CD4-positive, alpha-beta T cell treated with Interleukin-15 for 1 hour (primary cell): ENCODE results near the gene ITFG1.
A peak's percentile ranks its signal among the peaks of the same experiment; 100 is the strongest.
"Not testable (repeated sequence)": the region's sequence is repeated elsewhere in the genome, so short reads cannot be mapped to it uniquely, and the experiment has no call there.

Source experiments
- DNase-seq: peaks from one replicate; pipeline ENCODE4 v3.0.0-alpha.2; 2020

The ITFG1 gene

DNA sequence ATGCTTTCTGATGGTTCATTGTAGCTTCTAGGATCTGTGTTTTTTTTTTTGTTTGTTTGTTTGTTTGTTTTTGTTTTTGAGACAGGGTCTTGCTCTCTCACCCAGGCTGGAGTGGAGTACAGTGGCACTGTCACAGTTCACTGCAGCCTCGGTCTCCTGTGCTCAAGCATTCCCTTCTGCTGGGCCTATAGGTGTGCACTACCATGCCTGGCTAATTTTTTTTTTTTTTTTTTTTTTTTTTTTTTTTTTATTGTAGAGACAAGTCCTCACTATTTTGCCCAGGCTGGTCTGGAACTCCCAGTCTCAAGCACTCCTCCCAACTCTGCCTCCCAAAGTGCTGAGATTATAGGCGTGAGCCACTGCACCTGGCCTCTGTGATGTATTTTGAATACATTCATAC is 12.1 kb upstream of the ITFG1 start:
- not testable (repeated sequence) for DNase-seq

DNA sequence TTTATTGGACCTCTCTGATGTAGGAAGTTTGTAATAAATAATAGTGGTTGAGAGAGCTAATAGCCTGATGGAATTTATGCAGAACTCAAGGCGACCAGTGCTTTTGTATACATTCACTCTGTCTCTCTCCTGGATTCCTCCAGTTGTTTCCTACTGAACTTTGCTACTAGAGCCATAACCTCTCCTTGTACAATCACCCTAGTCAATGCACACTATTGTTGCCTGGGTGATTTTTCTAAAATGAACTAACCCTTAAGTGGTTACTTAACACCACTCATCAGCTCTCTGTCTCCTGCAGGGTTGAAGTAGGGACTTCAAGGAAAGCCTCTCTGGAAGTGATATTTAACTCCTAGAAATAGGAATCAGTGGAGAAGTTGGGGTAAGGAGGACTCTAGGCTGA is 9.9 kb upstream of the ITFG1 start:
- no peak for DNase-seq

DNA sequence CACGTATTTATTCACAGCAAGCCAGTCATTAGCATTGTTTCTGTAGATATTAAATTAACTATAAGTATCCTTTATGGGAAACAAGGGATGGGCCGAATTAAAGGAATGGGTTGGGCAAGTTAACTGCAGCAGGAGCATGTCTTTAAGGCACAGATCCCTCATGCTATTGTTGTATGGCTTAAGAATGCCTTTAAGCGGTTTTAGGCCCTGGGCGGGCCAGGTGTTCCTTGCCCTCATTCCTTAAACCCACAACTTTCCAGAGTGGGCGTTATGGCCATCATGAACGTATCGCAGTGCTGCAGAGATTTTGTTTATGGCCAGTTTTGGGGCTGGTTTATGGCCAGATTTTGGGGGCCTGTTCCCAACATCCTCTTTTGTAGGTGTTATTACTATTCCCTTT is 9.3 kb upstream of the ITFG1 start:
- no peak for DNase-seq

DNA sequence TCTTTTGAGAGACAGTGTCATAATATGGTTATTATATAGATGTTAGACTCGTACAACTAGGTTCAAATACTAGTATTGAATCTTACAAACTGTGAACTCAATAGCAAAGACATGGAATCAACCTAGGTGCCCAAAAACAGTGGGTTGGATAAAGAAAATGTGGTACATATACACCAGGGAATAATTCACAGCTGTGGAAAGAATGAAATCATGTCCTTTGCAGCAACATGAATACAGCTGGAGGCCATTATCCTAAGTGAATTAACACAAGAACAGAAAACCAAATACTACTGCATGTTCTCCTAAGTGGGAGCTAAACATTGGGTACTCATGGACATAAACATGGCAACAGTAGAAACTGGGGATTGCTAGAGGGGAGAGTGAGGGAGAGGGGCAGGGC is 8.4 kb upstream of the ITFG1 start:
- DNase-seq: no peak

DNA sequence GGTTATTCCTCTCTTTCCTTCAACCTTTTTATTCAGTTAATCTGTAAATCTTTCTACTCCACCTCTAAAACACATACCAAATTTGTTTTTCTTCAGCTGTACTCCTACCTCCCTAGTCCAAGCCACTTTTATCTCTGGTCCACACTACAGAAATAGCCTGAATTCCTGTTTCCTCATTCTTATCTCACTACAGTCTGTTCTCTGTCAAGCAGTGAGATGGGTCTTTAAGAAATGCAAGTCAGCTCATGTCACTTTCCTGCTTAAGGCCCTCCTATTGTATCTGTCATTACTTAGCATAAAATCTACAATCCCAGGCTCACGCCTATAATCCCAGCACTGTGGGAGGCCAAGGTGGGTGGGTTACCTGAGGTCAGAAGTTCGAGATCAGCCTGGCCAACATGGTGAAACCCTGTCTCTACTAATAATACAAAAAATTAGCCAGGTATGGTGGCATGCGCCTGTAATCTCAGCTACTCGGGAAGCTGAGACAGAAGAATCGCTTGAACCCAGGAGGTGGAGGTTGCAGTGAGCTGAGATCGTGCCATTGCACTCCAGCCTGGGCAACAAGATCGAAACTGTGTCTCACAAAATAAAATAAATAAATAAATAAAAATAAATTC is 7.3 kb upstream of the ITFG1 start:
- DNase-seq: not testable (repeated sequence)

DNA sequence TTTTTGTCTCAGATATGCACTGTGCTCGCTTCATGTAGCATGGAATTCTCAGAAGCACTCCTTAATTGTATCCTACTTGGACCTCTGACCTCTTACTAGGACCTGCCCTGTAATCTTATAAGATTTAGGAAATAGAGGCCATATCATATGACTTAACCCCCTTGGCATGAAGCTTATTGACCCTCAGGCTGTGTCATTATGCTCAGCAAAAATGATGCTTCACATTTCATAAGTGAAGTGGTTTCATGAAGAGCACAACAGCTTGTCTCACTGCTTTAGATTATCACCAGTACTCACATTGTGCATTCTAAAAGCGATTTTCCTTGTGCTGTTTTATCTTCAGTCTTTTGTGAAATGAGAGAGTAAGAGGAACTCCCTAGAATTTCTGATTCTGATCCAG is 6.6 kb upstream of the ITFG1 start:
- DNase-seq: no peak

DNA sequence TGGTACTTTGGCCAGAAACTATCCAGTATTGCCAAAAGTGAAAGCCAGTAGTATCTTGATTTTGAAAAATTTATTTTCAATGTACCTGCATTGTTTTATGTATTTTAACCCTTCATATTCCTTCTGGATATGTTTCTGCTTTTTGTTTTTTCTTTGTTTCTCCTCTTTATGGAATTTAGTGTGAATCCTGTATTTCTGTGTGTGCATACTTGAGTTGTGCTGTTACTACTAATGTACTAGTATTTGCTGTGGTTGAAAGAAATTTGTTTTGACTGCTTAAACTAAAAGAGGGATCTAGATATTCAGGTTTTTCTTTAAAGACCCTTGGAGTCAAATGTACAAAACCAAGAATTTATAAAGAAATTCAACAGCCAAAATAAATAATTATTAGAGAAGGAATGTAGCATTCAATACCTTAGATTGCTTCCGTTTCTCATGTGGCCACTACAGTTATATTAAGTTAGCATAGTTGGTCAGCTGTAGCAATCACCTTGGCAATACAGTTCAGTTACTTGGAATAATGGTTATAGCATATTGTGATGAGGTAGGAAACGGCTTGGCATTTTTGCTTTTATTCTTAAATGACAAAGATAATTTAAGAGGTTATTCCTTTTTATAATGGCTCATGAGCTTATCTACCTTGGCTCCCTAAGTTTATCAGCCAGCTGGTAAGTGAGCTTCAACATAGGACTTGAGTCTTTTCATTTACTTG is 5.2 kb upstream of the ITFG1 start:
- no peak for DNase-seq

DNA sequence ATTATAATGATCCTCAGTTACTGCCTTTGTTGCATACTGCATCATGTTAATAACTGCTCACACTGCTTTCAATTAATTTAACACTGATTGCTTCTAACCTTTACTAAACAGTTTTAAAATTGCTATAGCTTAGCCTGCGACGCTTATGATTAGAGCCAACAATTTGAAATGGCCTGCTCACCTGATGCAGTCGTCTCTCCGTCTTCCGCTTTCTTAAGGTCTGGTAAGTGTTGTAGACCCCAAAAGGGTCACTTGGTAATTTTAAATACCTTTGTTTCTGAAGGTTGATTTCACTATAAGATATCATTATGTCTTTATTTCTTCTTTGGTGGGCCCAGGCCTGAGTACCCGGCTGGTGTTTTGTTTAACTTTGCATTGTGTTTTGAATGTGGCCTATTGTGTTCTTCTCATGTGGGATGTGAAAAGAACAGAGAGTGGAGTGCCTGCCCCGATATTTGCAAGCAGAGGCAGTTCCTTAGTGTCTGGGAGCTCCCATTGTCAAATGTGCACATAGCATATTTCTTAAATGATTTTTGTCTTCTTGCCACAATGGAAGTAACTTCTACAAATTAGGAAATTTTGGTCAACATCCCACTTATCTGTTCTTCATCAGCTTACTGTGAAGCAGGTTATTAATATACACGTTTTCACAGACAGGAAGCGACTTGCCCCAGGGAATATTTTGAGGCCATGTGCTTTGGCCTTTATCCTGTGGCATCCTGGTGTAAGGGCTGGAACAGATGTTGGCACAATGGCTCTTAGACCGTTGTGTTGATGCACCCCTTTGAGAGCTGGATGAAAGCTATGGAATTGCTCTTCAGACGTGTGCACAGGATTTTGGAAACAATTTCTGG is 3.1 kb upstream of the ITFG1 start:
- no peak for DNase-seq

DNA sequence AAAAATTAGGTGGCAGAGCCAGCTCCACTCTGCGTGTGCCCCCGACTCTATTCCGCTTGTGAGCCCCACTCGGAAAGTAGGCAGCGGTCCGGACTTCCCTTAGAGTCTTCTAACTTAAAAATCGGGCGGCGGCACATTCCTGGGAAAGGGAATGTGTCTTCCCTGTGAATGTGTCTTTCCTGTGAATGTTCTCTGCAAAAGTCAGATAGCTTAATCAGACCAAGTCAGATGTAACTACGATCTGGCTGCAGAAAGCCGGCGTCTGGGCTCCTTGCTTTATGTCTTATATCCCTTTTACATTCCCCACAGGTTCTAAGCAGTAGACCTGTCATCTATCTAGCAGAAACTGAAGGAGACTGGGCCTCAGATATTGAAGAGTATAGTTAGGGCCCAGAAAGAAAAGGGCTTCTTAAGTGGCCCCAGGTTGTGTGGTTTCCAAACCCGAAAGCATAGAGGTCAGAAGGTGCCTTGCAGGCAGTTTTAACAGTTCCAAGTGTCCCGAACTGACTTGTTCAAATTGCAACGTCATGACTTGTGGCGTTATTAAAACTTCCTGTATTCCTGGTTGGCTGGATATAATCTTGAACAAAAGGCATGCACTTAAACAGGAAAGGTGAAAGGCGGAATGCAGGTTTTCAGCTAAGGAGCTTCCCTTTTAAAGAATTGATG is 869 bp upstream of the ITFG1 start:
- peak; percentile 20 for DNase-seq

DNA sequence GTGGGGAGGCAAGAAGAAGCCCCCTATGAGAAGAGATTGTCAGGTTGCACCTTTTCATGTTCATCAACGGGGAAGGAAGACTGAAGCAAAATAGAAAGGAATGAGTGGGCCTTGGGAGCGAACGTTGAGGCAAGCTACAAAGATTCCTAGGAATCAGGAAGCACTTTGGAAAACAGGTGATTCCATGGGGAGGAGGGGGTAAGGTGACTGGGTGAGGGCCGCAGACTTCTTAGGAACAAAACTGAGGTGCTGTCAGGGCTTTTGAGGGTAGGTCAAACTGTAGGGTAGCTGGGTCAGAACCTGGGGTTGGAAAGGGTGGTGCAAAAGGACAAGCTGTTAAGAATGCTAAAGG is 528 bp downstream of the ITFG1 start:
- no peak for DNase-seq

DNA sequence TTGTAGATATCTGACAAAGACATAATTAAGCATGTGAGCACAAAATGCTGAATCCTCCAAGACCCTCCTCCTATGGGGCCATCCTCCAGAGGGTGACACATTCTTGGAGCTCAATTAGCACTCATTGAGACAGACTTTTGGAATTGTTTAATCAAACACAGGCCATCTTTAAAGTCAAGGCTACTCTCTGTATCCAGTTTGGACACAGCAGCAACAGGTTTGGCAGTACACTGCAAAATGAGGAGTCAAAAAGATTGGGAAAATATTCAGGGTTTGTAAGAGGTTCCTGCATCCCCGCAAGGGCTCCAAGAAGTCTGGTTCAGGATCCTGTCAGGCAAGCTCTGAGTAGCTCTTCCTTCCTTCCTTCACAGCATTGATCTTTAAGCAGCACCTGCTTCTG is 1.3 kb downstream of the ITFG1 start:
- no peak for DNase-seq

DNA sequence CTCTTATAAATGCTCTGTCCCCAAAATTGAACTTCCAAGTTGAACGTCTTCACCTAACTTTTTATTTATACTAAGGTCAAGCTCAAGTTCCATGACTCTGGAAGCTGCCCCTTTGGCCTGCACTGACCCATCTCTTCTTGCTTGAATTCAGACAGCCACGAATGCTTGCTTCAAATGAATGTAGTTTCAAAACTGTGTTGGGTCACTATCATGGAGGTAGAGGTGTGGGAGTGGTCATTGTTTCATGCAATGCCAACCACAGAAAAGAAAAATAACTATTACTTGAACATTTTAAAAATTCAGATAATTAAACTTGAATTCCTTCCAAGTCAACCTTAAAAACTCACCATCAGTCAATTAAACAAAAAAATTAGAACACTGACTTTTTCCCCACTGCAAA is 2.5 kb downstream of the ITFG1 start:
- DNase-seq: no peak

DNA sequence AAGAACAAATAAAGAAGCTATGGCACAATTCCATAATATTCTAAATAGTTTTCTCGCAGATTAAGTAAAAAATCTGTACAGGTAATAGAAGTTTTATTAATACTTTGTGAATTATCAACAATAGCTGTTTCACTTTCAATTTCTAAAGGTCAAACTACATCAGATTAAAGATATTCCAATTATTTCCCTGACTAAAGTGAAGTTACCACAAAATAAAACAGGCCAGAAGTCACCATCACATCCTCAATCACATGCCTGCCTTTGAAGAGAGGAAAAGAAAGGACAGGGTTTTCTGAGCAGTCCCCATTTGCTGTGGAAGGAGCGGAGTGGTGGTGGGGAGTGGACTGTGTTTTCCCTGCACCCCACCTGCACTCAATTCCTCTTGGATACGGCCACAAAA is 11.1 kb downstream of the ITFG1 start:
- no peak for DNase-seq

DNA sequence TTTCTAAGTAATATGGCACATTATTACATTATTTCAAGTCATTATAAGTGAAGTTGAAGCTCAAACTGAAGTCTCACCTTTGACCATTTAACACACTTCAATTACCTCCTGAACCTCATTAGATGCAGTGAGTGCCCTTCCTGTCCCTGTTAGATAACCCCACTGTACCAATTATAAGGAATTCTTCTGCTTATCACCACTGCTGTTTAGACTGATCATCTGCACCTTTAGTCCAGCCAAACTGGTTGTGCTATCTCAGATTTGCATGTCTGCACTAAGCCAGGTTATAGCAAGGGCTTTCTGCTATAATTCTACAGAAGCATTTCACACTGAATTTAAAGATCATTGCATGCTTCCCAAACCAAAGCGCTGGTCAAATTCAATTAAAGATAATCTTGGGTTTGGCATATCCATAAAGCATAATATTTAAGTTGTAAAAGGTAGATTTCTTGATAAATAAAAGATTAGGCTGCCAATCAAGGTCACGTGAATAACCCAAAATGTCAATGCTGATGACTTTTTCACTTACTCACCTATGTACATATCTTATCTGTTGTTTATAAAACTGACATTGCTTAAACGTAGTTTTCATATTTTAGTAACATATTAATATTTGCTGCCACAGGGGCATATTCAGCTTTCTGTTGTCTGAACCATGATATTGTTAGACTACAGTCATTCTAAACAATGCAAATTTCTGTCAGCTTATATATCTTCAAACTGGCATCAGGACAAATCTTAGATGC is 11.9 kb downstream of the ITFG1 start:
- DNase-seq: no peak

DNA sequence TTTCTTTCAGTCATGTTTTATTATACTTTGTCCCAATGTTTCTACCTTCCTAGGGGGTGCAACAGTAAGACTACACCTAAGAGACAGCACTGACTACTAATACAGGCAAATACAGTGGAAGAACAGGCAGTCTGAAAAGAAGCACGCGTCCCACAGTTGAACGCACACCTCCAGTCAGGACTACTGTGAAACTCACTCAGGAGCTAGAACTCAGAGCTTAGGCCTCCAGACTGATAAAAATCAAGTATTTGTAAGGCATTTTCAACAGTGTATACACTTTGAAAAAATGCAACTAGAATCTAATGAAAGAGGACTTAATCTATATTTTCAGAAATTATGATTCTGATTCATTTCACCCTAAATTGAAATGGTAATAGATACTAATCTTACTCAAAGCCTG is 14.4 kb downstream of the ITFG1 start:
- DNase-seq: no peak

DNA sequence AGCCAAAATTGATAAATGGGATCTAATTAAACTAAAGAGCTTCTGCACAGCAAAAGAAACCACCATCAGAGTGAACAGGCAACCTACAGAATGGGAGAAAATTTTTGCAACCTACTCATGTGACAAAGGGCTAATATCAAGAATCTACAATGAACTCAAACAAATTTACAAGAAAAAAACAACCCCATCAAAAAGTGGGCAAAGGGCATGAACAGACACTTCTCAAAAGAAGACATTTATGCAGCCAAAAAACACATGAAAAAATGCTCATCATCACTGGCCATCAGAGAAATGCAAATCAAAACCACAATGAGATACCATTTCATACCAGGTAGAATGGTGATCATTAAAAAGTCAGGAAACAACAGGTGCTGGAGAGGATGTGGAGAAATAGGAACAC is 18.0 kb downstream of the ITFG1 start:
- not testable (repeated sequence) for DNase-seq

DNA sequence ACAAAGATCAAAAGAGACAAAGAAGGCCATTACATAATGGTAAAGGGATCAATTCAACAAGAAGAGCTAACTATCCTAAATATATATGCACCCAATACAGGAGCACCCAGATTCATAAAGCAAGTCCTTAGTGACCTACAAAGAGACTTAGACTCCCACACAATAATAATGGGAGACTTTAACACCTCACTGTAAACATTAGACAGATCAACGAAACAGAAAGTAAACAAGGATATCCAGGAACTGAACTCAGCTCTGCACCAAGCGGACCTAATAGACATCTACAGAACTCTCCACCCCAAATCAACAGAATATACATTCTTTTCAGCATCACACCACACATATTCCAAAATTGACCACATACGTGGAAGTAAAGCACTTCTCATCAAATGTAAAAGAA is 20.8 kb downstream of the ITFG1 start:
- DNase-seq: not testable (repeated sequence)

DNA sequence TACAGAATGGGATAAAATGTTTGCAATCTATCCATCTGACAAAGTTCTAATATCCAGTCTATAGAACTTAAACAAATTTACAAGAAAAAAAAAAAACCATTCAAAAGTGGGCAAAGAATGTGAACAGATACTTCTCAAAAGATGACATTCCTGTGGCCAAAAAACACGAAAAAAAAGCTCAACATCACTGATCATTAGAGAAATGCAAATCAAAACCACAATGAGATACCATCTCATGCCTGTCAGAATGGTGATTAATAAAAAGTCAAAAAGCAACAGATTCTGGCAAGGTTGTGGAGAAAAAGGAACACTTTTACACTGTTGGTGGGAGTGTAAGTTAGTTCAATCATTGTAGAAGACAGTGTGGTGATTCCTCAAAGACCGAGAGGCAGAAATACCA is 26.6 kb downstream of the ITFG1 start:
- not testable (repeated sequence) for DNase-seq

DNA sequence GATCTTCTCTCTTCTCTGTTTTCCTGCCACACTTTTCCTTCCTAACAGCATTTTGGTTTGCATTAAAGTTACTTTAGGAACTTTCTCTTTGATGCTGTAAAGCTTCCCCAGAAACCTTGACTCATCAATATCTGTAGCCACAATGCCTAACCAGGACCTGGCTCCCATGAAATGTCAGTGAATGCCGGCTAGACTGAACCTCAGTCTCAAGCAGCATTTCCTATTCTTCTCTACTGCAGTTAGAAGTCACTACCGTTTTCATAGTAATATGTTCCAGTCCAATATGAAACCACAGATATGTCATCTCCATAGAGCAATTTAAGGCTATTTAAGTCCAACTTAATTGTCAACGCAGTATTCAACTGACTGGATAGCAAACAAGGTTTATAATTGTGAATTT is 28.9 kb downstream of the ITFG1 start:
- DNase-seq: no peak

DNA sequence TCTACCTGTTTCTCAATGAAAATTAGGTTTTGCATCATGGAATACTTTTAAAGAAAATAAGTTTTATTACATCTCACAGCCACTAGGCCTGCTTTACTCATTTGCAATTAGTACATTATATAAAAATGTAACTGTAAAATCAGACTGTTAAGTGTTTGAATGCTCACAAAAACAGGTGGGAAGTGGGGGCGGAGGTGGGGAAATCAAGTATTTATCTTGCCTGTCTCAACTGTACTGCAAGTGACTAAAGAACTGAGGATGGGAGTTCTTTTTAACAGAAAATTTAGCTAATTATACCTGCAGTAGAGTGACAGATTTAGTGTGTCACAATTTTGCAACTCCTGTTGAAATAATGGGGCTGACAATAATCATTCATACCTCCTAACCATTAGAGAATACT is 34.1 kb downstream of the ITFG1 start:
- DNase-seq: no peak

DNA sequence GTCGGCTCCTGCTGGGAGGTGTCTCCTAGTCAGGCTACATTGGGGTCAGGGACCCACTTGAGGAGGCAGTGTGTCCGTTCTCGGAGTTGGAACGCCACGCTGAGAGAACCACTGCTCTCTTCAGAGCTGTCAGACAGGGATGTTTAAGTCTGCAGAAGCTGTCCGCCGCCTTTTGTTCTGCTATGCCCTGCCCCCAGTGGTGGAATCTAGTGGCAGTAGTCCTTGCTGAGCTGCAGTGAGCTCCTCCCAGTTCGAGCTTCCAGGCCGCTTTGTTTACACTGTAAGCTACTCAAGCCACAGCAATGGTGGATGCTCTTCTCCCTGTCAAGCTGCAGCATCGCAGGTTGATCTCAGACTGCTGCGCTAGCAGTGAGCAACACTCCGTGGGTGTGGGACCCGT is 36.0 kb downstream of the ITFG1 start:
- no peak for DNase-seq

DNA sequence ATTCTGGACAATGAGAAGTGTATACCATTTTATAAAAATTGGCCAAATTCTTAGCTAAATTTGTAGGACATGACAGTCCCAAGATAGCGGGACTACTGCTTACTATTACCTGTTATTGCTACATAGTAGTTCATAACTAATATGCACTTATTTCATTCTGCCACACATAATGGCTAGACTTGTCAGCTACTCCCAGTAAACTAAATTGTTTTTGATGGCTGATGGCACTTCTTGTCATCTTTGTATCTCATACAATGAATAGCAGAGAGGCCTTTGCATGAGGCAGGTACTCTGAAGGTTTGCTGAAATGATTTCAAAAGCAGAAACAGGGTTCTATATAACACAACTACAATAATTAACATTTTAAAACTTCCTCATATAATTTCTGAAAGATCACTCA is 44.0 kb downstream of the ITFG1 start:
- no peak for DNase-seq

DNA sequence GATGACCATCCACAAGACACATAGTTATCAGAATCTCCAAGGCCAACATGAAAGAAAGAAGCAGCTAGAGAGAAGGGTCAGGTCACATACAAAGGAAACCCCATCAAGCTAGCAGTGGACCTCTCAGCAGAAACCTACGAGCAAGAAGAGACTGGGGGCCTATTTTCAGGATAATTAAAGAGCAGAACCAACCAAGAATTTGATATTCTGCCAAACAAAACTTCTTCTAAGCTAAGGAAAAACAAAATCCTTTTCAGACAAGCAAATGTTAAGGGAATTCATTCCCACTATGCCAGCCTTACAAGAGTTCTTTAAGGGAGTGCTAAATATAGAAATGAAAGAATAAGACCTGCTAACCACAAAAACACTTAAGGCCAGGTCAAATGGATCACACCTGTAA is 47.8 kb downstream of the ITFG1 start:
- DNase-seq: no peak
